Measurements from ENCODE around the gene PTPN14.

PTPN14 gene

GRCh38 chr1:214462882-214463281 lies 88.5 kb downstream of the PTPN14 start:
- DNase-seq (ENCODE audit: low spot score), result no peak
- in situ Hi-C loops (cut with MboI; ENCODE audit: low sequenced_read_pairs, unreplicated experiment), result no loop called here
- TF ChIP-seq CTCF (IDR thresholded peaks at IDR 0.05; ENCODE audit: borderline replicate concordance, control extremely low read depth, extremely low read depth, insufficient read depth, missing control alignments), result no peak

GRCh38 chr1:214461305-214461704 lies 90.1 kb downstream of the PTPN14 start:
- in situ Hi-C loops (cut with MboI; ENCODE audit: low sequenced_read_pairs, unreplicated experiment), result no loop called here
- DNase-seq (ENCODE audit: low spot score), result no peak
- no peak for TF ChIP-seq CTCF (IDR thresholded peaks at IDR 0.05; ENCODE audit: borderline replicate concordance, control extremely low read depth, extremely low read depth, insufficient read depth, missing control alignments)

- no peak for TF ChIP-seq CTCF (IDR thresholded peaks at IDR 0.05; ENCODE audit: borderline replicate concordance, control extremely low read depth, extremely low read depth, insufficient read depth, missing control alignments)
- no peak for DNase-seq (ENCODE audit: low spot score)
- in situ Hi-C loops (cut with MboI; ENCODE audit: low sequenced_read_pairs, unreplicated experiment), result no loop called here
Measured at GRCh38 chr1:214460304-214460916, 91.0 kb downstream of the PTPN14 start.

GRCh38 chr1:214459895-214460294 lies 91.5 kb downstream of the PTPN14 start:
- no peak for TF ChIP-seq CTCF (IDR thresholded peaks at IDR 0.05; ENCODE audit: borderline replicate concordance, control extremely low read depth, extremely low read depth, insufficient read depth, missing control alignments)
- in situ Hi-C loops (cut with MboI; ENCODE audit: low sequenced_read_pairs, unreplicated experiment), result no loop called here
- DNase-seq (ENCODE audit: low spot score), result no peak

GRCh38 chr1:214458541-214458940 lies 92.9 kb downstream of the PTPN14 start:
- in situ Hi-C loops (cut with MboI; ENCODE audit: low sequenced_read_pairs, unreplicated experiment), result no loop called here
- DNase-seq (ENCODE audit: low spot score), result no peak
- TF ChIP-seq CTCF (IDR thresholded peaks at IDR 0.05; ENCODE audit: borderline replicate concordance, control extremely low read depth, extremely low read depth, insufficient read depth, missing control alignments), result no peak

- DNase-seq (ENCODE audit: low spot score), result no peak
- TF ChIP-seq CTCF (IDR thresholded peaks at IDR 0.05; ENCODE audit: borderline replicate concordance, control extremely low read depth, extremely low read depth, insufficient read depth, missing control alignments), result no peak
- in situ Hi-C loops (cut with MboI; ENCODE audit: low sequenced_read_pairs, unreplicated experiment), result no loop called here
Measured at GRCh38 chr1:214455971-214456867, 95.2 kb downstream of the PTPN14 start.
